Breast epithelium (tissue), 3 donors: ENCODE data around the gene CACNB1.

ENCODE experiments used
- POLR2A ChIP-seq: fragments of 450-650 bp; IDR thresholded peaks from one replicate; pipeline ENCODE4 v1.6.1; 2016; ENCODE audit warnings: antibody characterized with exemption, mild to moderate bottlenecking, moderate library complexity
- POLR2AphosphoS5 ChIP-seq, 3 donors: sonication (generic); formaldehyde crosslinking; IDR thresholded peaks; one replicate each; pipeline ENCODE4 v1.6.1; 2017; ENCODE audit warnings: antibody characterized with exemption in 3 of 3
- TF ChIP-seq, protein P1 (sequence below), 3 donors: fragments of 450-650 bp; IDR thresholded peaks; one replicate each; pipeline ENCODE4 v1.5.1; 2016 to 2017; ENCODE audit warnings: antibody characterized with exemption in 3 of 3, mild to moderate bottlenecking in 3 of 3, moderate library complexity in 3 of 3

DNA sequence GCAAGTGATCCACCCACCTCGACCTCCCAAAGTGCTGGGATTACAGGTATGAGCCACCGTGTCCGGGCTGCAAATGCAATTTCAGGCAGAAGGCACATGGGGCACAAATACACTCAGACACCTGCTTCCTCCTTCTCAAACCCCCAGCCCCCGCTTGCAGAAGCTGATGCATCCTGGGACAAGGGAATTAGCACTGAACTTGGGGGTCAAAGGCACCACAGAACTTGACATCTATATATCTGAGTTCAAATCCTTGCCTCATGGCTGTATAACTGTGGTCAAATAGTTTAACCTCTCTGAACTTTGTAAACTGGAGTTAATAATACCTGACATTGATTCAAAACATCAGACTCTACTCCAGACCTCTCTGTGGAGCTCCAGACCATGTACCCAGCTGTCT is 27.4 kb downstream of the CACNB1 start:
- TF ChIP-seq, protein P1, sequence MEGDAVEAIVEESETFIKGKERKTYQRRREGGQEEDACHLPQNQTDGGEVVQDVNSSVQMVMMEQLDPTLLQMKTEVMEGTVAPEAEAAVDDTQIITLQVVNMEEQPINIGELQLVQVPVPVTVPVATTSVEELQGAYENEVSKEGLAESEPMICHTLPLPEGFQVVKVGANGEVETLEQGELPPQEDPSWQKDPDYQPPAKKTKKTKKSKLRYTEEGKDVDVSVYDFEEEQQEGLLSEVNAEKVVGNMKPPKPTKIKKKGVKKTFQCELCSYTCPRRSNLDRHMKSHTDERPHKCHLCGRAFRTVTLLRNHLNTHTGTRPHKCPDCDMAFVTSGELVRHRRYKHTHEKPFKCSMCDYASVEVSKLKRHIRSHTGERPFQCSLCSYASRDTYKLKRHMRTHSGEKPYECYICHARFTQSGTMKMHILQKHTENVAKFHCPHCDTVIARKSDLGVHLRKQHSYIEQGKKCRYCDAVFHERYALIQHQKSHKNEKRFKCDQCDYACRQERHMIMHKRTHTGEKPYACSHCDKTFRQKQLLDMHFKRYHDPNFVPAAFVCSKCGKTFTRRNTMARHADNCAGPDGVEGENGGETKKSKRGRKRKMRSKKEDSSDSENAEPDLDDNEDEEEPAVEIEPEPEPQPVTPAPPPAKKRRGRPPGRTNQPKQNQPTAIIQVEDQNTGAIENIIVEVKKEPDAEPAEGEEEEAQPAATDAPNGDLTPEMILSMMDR (IDR thresholded peaks at IDR 0.05): no peak
- TF ChIP-seq POLR2AphosphoS5 (IDR thresholded peaks at IDR 0.05) (no peak), POLR2A (no peak)
